Activated naive CD4-positive, alpha-beta T cell treated with anti-CD3 and anti-CD28 coated beads, Interleukin-2, amount 10 ng/mL, durations not matched to agents 7 days and 5 days (primary cell): ENCODE data around the gene RAB5A.
"Not testable (repeated sequence)": the region's sequence is repeated elsewhere in the genome, so short reads cannot be mapped to it uniquely, and the experiment has no call there.

Experiments
- CTCF ChIA-PET: fragments of 350-600 bp; sonication (Branson Sonifier 250); formaldehyde crosslinking; loops from one replicate; lab custom pipeline; 2021; ENCODE audit warnings: antibody characterized with exemption; lab: Charles Lee
- DNase-seq: peaks from one replicate; pipeline ENCODE4 v3.0.0-alpha.2; 2020
- H3K27ac Mint-ChIP-seq: one replicate; pipeline ENCODE4 v1.8.0; 2021; ENCODE audit warnings: mild to moderate bottlenecking, moderate library complexity, mixed read lengths
- H3K27me3 Mint-ChIP-seq: one replicate; pipeline ENCODE4 v1.8.0; 2021; ENCODE audit warnings: mild to moderate bottlenecking, mixed read lengths
- H3K36me3 Mint-ChIP-seq: one replicate; pipeline ENCODE4 v1.8.0; 2021; ENCODE audit warnings: mixed read lengths
- H3K4me1 Mint-ChIP-seq: one replicate; pipeline ENCODE4 v1.8.0; 2021; ENCODE audit warnings: mixed read lengths
- H3K4me3 Mint-ChIP-seq: one replicate; pipeline ENCODE4 v1.8.0; 2021; ENCODE audit warnings: mild to moderate bottlenecking, moderate library complexity, mixed read lengths
- H3K9me3 Mint-ChIP-seq: one replicate; pipeline ENCODE4 v1.8.0; 2021; ENCODE audit warnings: mixed read lengths

RAB5A gene

GRCh38 chr3:20023623-20024405 lies 76.9 kb downstream of the RAB5A start:
- H3K4me1 Mint-ChIP-seq, result peaks cover 7% of the 10 kb centered on the region
- no peaks in the 10 kb centered on the region for H3K27me3 Mint-ChIP-seq
- no peak for DNase-seq
- H3K9me3 Mint-ChIP-seq, result no peaks in the 10 kb centered on the region
- no peaks in the 10 kb centered on the region for H3K36me3 Mint-ChIP-seq
- no peak overlapping the region for H3K27ac Mint-ChIP-seq
- CTCF ChIA-PET, result no interaction called here
- H3K4me3 Mint-ChIP-seq, result no peak overlapping the region

- no peak overlapping the region for H3K27ac Mint-ChIP-seq
- H3K36me3 Mint-ChIP-seq, result no peaks in the 10 kb centered on the region
- no peak for DNase-seq
- CTCF ChIA-PET, result no interaction called here
- peaks cover 7% of the 10 kb centered on the region for H3K4me1 Mint-ChIP-seq
- no peaks in the 10 kb centered on the region for H3K9me3 Mint-ChIP-seq
- H3K4me3 Mint-ChIP-seq, result no peak overlapping the region
- H3K27me3 Mint-ChIP-seq, result no peaks in the 10 kb centered on the region
Observed at GRCh38 chr3:20027136-20027535, 80.2 kb downstream of the RAB5A start.

GRCh38 chr3:20028905-20029331 lies 82.0 kb downstream of the RAB5A start:
- no peak overlapping the region for H3K4me3 Mint-ChIP-seq
- H3K27me3 Mint-ChIP-seq, result no peaks in the 10 kb centered on the region
- CTCF ChIA-PET, result no interaction called here
- no peak for DNase-seq
- H3K9me3 Mint-ChIP-seq, result no peaks in the 10 kb centered on the region
- H3K4me1 Mint-ChIP-seq, result peaks cover 7% of the 10 kb centered on the region
- H3K27ac Mint-ChIP-seq, result no peak overlapping the region
- H3K36me3 Mint-ChIP-seq, result no peaks in the 10 kb centered on the region

GRCh38 chr3:20031939-20032338 lies 85.0 kb downstream of the RAB5A start:
- H3K36me3 Mint-ChIP-seq, H3K4me1 Mint-ChIP-seq, H3K4me3 Mint-ChIP-seq, CTCF ChIA-PET, H3K27ac Mint-ChIP-seq, H3K27me3 Mint-ChIP-seq, H3K9me3 Mint-ChIP-seq, DNase-seq: not testable (repeated sequence)
